HEK293T (cell line): ENCODE measurements around the gene NID2.

Source experiments
- FOXM1 ChIP-seq: fragments of 450-650 bp; IDR thresholded peaks from 2 replicates; pipeline ENCODE4 v1.6.1; 2017; ENCODE audit warnings: mild to moderate bottlenecking, borderline replicate concordance
- PKNOX1 ChIP-seq: fragments of 450-650 bp; IDR thresholded peaks from 2 replicates; pipeline ENCODE4 v1.6.1; 2016
- TARDBP ChIP-seq: fragments of 450-650 bp; IDR thresholded peaks from 2 replicates; pipeline ENCODE4 v1.6.1; 2016

DNA sequence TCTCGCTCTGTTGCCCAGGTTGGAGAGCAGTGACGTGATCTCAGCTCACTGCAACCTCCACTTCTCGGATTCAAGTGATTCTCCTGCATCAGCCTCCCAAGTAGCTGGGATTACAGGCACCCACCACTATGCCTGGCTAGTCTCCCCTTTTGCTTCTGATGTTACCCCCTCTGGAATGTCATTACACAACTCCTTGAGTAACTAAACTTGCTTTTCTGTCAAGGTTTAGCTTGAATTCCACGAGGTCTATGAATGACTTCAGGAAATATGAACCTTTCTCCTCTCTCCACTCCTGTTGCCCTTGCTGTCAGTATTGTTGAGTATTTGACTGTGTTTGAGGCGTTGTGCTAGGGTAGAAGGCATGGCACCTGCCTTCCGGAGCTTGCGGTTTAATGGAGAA, 96.3 kb downstream of the NID2 start:
- TF ChIP-seq TARDBP (no peak), PKNOX1 (no peak), FOXM1 (no peak)
